NCI-H2171 treated with DMSO at 0.1 percent for 48 hours (cell line): ENCODE results near the gene CARD16.

Experiments used
- DNase-seq: peaks from one replicate; lab custom pipeline; 2025; lab: John Stamatoyannopoulos, UW

Gene CARD16

GRCh38 chr11:104992781-104993180 lies 52.4 kb downstream of the CARD16 start:
- no peak for DNase-seq

DNA sequence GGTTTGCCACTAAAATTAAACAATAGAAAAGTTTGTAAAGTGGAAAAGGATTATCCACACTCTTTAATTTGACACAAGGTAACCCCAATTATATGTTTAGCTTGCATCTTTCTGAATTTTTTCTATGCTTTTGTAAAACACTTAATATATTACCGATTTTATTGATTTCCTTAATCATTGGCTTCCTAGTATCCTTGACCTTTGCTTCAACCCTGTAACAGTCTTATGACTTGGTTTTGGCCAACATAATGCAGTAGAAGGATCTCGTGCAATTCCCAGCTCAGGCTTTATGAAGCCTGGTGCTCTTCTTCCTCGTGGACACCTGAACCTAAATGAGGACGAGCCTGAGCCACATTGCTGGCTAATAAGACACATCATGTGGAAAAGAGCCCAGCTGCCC lies 53.1 kb downstream of the CARD16 start:
- DNase-seq: no peak
